T-helper 22 cell (primary cell): ENCODE measurements around the gene APEH.

Source experiments
- DNase-seq: peaks from one replicate; pipeline ENCODE4 v3.0.0-alpha.2; 2020; ENCODE audit warnings: low read depth

The APEH gene

DNA sequence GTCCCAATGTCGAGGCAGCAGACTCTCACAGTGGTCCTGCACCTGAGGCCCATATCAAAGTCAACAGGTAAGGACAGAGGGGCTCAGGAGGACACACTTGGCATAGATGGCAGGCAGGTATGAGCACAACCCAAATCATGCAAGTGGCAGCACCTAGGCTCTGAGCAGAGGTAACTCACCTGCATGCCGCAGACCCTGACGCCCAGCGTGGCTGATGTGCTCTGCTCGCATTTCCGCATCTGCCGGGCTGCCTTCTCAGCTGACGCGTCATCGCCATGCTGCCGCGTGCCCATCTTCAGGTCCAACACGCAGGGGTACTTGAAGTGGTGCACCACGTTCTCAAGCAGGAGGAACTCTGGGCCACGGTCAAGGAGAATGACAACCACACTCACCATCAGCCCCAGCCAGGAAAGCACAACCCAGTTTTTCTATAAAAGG, 53.8 kb downstream of the APEH start:
- no peak for DNase-seq

DNA sequence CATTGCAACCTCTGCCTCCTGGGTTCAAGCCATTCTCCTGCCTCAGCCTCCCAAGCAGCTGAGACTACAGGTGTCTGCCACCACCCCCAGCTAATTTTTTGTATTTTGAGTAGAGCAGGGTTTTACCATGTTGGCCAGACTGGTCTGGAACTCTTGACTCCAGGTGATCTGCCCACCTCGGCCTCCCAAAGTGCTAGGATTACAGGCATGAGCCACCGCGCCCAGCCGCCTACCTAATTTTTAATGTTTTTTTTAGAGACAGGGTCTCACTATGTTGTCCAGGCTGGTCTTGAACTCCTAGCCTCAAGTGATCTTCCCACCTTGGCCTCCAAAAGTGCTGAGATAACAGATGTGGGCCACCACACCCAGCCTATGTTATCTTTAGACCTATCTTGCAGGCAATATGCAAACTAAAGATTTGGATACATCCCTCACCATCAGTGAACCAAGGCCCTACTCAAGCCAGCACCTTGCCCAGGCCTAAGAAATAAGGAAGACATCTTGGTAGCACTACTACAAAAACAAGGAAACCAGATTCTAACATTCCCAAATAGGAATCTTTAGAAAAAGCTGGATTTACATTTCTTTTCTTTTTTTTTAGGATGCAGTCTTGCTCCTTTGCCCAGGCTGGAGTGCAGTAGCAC, 55.9 kb downstream of the APEH start:
- DNase-seq = no peak

DNA sequence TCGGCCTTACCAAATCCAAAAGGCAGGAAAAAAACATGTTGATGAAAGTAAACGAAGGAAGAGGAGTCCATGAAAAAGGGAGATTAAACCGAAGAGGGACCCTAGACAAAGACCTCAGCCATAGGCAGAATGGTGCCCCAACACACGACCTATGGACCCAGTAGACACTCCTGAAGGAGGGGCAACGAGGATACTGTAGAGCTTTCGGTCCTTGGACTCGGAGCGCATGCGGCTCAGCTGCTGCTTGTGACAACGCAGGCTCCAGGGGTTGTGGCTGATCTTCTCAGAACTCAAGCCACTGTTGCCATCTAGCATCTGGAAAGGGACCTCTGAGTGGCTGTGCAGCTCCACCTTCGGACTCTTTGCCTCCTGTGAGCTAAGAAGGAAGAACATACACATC, 58.4 kb downstream of the APEH start:
- DNase-seq = no peak

DNA sequence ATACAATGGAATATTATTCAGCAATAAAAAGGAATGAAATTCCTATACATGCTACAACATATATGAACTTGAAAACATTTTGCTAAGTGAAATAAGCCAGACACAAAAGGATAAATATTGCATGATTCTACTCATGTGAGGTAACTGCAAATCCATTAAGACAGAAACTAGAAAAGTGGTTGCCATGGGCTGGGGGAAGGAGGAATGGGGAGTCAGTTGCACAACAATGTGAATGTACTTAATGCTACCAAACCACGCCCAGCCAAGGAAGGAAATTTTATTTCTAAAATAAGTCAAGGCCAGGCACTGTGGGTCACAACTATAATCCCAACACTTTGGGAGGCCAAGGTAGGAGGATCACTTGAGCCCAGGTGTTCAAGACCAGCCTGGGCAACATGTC, 59.4 kb downstream of the APEH start:
- DNase-seq = no peak
